IPS-18a (cell line): ENCODE data around the gene CCDC14.
A peak's percentile ranks its signal among the peaks of the same experiment; 100 is the strongest.
"Not testable (repeated sequence)": the region's sequence is repeated elsewhere in the genome, so short reads cannot be mapped to it uniquely, and the experiment has no call there.

Experiments
- H3K27ac ChIP-seq: one replicate; pipeline ENCODE4 v1.5.1; 2013; ENCODE audit warnings: low read length
- H3K27me3 ChIP-seq: one replicate; pipeline ENCODE4 v1.6.1; 2013; ENCODE audit warnings: mild to moderate bottlenecking, low read length; ENCODE audit not compliant: control insufficient read depth, insufficient read depth
- H3K36me3 ChIP-seq: one replicate; pipeline ENCODE4 v1.6.1; 2013; ENCODE audit warnings: low read depth, low read length; ENCODE audit not compliant: control insufficient read depth
- H3K4me1 ChIP-seq: one replicate; pipeline ENCODE4 v1.6.1; 2013; ENCODE audit warnings: low read depth, low read length; ENCODE audit not compliant: control insufficient read depth
- H3K4me3 ChIP-seq: one replicate; pipeline ENCODE4 v1.5.1; 2013; ENCODE audit warnings: low read length
- H3K9ac ChIP-seq: one replicate; pipeline ENCODE4 v1.6.1; 2013; ENCODE audit warnings: mild to moderate bottlenecking, low read length, moderate library complexity
- H3K9me3 ChIP-seq: one replicate; pipeline ENCODE4 v1.6.1; 2013; ENCODE audit warnings: low read depth, low read length; ENCODE audit not compliant: control insufficient read depth

Gene CCDC14, protein sequence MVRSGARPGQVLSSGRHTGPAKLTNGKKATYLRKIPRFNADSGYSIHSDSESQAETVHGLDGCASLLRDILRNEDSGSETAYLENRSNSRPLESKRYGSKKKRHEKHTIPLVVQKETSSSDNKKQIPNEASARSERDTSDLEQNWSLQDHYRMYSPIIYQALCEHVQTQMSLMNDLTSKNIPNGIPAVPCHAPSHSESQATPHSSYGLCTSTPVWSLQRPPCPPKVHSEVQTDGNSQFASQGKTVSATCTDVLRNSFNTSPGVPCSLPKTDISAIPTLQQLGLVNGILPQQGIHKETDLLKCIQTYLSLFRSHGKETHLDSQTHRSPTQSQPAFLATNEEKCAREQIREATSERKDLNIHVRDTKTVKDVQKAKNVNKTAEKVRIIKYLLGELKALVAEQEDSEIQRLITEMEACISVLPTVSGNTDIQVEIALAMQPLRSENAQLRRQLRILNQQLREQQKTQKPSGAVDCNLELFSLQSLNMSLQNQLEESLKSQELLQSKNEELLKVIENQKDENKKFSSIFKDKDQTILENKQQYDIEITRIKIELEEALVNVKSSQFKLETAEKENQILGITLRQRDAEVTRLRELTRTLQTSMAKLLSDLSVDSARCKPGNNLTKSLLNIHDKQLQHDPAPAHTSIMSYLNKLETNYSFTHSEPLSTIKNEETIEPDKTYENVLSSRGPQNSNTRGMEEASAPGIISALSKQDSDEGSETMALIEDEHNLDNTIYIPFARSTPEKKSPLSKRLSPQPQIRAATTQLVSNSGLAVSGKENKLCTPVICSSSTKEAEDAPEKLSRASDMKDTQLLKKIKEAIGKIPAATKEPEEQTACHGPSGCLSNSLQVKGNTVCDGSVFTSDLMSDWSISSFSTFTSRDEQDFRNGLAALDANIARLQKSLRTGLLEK

DNA sequence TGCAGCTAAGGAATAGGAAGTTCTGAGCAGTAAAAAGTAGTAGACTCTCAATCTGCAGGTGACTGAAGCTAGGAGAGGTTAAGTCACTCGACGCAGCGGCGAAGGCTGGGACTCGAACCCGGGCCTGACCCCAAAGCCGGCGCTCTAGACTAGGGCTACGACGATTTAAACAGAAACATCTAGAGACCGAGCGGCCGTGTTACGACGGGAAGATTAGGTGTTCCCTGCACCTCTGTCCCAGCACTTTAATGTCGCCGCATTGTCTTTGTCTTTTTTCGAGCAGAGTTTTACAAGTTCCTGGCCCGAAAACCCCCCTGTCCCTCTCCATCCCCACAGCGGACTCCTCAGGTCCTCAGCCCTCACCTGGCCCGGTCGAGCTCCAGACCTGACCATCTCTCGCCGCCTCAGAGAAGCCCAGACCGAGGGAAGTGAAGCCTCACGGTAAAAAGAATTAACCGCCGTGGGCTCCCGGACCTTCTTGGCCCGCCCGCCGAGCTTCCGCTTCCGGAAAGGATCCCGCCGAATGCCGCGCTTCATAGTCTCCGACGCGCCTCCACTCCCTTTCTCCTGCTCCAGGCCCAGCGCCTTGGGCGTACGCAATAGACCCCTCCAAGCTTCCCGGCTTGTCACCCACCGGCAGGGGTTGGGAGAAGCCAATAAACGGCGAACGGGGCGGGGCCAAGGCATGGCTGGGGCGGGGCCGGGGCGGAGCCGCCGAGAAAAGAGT lies at the start of gene CCDC14:
TSS of gene CCDC14 (minus strand) at position 449 of the 727 bp plus-strand sequence. CDS start at position 393, 56 bp downstream.
- Histone ChIP-seq H3K36me3 (peaks cover 6% of the 10 kb centered on the region), H3K4me1 (peaks cover 6% of the 10 kb centered on the region), H3K4me3 (peak within 1 kb of the TSS; percentile 93), H3K27me3 (peaks cover 21% of the 10 kb centered on the region), H3K9ac (peak within 1 kb of the TSS; percentile 93), H3K27ac (peak within 1 kb of the TSS; percentile 77), H3K9me3 (no peaks in the 10 kb centered on the region)

DNA sequence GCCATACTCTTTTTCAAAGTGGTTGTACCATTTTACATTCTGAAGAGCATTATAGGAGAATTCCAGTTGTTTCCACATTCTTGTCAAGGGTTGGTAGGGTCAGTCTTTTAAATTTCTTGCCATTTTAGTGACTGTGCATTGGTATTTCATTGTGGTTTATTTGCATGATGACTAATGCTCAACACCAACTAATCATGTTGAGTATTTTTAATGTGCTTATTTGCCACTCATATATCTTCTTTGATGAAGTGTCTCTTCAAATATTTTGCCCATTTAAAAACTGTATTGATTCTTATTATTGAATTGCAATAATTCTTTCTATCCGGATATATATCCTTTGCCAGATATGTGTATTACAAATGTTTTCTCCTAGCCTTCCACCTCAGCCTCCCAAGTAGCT lies 47.3 kb upstream of the CCDC14 start:
- not testable (repeated sequence) for H3K4me3 ChIP-seq, H3K9ac ChIP-seq, H3K27ac ChIP-seq, H3K36me3 ChIP-seq, H3K27me3 ChIP-seq, H3K9me3 ChIP-seq, H3K4me1 ChIP-seq

DNA sequence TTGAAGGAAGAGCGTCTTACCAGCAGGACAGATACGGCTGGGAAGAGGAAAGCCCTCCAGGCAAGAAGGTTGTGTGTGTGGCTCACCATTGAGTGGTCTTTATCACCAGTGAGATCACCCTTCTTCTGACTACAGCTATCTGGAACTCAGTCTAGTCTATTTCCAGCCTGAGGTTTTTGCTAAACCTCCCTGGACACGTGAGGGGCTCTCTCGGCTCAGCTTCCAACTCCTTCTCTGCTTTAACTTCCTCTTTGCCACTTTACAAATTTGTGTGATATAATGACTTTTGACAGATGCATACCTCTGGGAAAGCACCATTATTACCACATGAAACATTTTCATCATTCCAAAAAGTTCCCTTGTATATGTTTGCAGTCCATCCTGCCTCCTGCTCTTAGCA lies 46.2 kb upstream of the CCDC14 start:
- no peaks in the 10 kb centered on the region for H3K36me3 ChIP-seq
- no peaks in the 10 kb centered on the region for H3K27me3 ChIP-seq
- H3K4me3 ChIP-seq, result no peak overlapping the region
- no peaks in the 10 kb centered on the region for H3K9me3 ChIP-seq
- H3K4me1 ChIP-seq, result no peaks in the 10 kb centered on the region
- no peak overlapping the region for H3K9ac ChIP-seq
- H3K27ac ChIP-seq, result no peak overlapping the region

DNA sequence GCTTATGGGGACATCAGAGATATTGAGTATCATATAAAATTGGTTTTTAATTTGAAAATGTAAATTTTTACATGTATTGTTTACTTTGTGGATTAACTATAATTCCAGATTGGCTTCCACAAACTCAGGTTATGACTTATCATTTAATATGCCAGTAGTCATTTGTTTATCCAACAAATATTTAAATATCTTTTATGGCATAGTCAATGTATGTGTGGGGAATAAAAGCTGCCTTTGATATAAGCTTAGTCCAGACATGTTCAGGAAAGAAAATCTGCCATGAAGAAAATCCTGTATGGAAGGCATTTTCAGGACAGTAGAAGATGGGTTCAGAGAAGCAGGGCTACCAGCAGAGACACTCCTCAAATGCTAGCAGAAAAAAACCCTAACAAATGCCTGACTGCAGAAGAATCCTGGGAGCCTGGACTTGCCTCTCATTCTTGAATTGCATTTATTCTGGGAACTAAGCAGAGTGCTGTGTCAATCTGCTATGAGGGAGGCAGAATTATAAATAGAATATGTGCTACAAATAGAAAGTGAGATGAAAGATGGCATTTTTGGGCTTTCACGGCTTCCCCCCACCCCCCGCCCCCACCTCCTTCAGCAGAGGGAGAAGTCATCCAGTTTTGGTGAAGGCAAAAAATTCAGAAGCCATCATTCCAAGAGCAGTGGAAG lies 41.5 kb upstream of the CCDC14 start:
- H3K27ac ChIP-seq, H3K9me3 ChIP-seq, H3K4me3 ChIP-seq, H3K27me3 ChIP-seq, H3K36me3 ChIP-seq, H3K9ac ChIP-seq, H3K4me1 ChIP-seq: not testable (repeated sequence)

DNA sequence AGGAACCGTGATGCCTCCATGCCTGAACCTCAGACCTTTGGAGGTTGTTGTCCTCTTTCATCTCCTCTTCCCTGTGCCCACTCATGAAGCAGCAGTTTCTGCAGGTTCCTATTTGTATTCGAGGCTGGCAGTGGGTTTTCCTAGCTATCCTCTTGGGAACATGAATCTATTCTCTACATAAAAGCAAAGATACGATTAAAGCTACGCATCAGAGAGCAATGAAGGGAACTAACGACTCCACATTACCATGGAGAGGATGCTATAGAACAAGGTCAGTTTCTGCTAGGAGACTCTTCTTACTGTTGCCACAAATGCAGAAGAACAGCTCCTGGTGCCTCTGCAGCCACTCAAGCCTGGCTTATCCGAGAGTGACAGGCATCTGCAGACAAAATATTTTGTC lies 40.3 kb upstream of the CCDC14 start:
- H3K4me1 ChIP-seq, result not testable (repeated sequence)

DNA sequence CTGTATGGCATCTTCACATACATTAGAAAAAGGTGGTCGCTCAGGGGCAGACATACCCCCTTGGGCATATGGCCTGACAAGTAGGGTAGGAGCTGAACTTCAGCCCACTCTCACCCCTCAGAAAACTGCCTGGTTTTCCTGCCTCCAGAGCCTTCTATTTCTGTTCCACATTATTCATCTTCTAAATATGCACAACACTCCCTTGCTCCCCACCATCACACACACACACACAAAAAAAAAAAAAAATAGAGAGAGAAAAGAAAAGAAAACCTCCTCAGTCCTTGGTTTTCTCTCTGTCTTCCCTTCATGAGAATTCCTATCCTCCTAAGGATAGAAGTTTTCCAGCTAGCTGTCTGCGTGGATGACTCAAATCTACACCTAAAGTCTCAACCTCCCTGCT lies 36.5 kb upstream of the CCDC14 start:
- Histone ChIP-seq H3K9me3 (no peaks in the 10 kb centered on the region), H3K9ac (no peak overlapping the region), H3K4me3 (no peak overlapping the region), H3K36me3 (no peaks in the 10 kb centered on the region), H3K27ac (no peak overlapping the region), H3K4me1 (no peaks in the 10 kb centered on the region), H3K27me3 (peaks cover 25% of the 10 kb centered on the region)

More for the DNA sequence above, 40.3 kb upstream of the CCDC14 start:
- not testable (repeated sequence) for H3K9me3 ChIP-seq, H3K27ac ChIP-seq, H3K27me3 ChIP-seq, H3K36me3 ChIP-seq, H3K4me3 ChIP-seq, H3K9ac ChIP-seq

DNA sequence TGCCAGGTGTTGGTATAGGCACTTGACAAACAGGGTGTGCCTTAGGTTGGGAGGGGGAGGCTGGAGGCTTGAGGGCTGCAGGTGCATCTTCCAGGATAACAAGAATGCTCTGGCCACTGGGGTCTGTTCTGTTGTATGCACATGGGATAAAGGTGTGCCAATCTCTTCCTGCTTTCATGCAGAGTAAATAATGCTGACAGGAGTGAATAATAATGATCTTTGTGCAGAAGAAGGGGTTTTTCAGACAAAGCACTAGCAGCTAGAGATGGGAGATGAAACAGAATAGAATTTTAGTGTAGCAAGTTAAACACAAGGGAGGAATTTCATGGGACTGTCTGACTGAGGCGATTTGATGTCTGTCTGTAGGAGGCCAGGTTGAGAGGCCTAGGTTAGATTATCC lies 32.8 kb upstream of the CCDC14 start:
- no peak overlapping the region for H3K9ac ChIP-seq
- peaks cover 50% of the 10 kb centered on the region for H3K27me3 ChIP-seq

DNA sequence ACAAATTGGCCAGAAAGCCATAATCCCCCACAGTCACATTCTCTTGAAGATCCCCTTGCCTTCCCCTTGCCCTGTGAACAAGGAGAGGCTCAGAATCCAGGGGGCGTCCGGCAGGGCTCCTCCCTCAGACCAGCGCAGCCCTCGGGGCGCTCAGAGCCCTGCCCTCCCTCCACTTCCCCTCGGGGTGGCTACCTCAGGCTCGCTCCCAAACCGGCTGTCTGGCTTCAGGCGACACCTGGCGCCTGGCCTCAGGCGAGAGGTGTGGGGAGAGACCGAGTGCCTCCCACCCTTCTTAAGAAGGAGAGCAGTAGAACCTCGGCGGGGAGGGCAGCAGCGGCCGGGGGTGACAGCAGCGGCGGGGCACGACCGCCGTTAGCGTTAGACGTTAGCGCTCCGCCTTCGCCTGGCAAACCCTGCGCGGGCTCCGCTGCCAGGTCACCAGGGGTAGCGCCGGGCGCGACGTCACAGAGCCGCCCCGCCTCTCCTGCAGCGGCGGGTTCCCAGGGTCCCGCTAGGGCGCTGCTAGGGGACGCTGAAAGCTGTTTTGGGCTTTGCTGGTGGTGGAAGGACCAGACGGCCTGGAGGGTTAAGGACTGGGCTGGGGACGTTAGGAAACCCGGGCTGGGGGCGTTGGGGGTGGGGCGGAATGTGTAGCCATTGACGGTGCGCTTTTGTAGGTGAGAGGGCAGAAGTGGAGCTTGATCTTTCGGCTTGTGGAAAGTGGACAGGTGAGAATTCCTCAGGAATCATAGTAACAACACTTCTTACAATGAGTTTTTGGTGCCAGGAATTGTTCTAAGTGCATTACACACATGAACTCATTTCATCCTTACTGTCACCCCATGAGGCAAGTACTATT lies 30.9 kb upstream of the CCDC14 start, which contains the start of gene ROPN1:
TSS of gene ROPN1 (minus strand) at position 395 of the 859 bp plus-strand sequence. CDS start 11,643 bp downstream, outside the sequence.
- H3K27ac ChIP-seq, H3K4me3 ChIP-seq, H3K36me3 ChIP-seq, H3K4me1 ChIP-seq, H3K9me3 ChIP-seq, H3K9ac ChIP-seq: not testable (repeated sequence)
- peaks cover 57% of the 10 kb centered on the region for H3K27me3 ChIP-seq

More for the DNA sequence above, 32.8 kb upstream of the CCDC14 start:
- no peak overlapping the region for H3K27ac ChIP-seq
- H3K9me3 ChIP-seq, result no peaks in the 10 kb centered on the region
- H3K4me1 ChIP-seq, result no peaks in the 10 kb centered on the region
- H3K36me3 ChIP-seq, result no peaks in the 10 kb centered on the region
- no peak overlapping the region for H3K4me3 ChIP-seq

DNA sequence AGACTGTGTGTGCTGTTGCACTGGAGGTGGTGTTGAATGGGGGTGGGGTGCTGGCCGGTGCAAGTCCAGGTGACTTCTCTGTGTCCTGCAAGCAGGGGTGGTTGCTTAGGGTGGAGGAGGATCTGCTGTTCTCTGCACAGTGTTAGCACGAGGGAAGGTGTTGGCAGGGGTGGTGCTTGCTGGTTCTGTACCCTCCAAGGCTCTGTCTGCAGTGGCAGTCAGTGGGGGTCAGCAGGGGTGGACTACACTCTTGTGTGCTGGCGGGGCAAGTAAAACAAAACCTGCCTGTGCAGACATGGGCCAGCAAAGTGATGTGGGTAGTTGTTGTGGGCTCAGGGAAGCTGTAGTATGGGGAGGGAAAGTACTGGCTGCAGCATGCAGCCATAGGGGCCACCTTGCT lies 25.4 kb upstream of the CCDC14 start:
- Histone ChIP-seq H3K27me3 (peaks cover 30% of the 10 kb centered on the region), H3K9ac (no peak overlapping the region), H3K4me1 (no peaks in the 10 kb centered on the region), H3K36me3 (no peaks in the 10 kb centered on the region), H3K9me3 (no peaks in the 10 kb centered on the region), H3K27ac (no peak overlapping the region), H3K4me3 (no peak overlapping the region)

DNA sequence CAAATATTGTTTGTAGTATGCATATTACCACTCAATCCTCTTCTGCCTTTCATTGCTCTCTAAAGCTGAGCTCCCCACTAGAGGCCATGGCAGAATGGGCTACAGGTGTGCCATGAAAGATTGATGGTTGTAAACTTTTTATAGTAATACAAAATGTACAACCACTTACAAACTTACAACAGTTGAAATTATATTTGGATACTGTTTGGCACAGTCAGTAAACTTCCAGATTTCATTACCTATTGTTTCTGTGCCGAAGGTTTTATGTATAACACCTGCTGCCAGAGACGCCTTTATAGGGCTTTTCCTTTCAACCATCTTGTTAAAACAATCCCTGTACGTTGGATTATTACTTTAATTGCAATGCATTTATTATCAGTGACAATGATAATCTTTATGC lies 23.9 kb upstream of the CCDC14 start:
- H3K9ac ChIP-seq, result no peak overlapping the region

More for the DNA sequence above, 23.9 kb upstream of the CCDC14 start:
- Histone ChIP-seq H3K4me3 (no peak overlapping the region), H3K36me3 (no peaks in the 10 kb centered on the region), H3K27me3 (peaks cover 21% of the 10 kb centered on the region), H3K27ac (no peak overlapping the region), H3K9me3 (no peaks in the 10 kb centered on the region), H3K4me1 (no peaks in the 10 kb centered on the region)
